IMR-90 (cell line): ENCODE results near the gene COQ8A.

Experiments
- CEBPB ChIP-seq: IDR thresholded peaks from 2 replicates; pipeline ENCODE4 v1.6.1; 2012; ENCODE audit warnings: low read depth, low read length, improper control_type of control experiment
- CTCF ChIP-seq: conservative IDR thresholded peaks from 2 replicates; pipeline ENCODE4 v1.5.1; 2012; ENCODE audit warnings: mild to moderate bottlenecking, low read depth, low read length, improper control_type of control experiment
- MAFK ChIP-seq: IDR thresholded peaks from 2 replicates; pipeline ENCODE4 v1.6.1; 2012; ENCODE audit warnings: low read depth, low read length, improper control_type of control experiment
- MXI1 ChIP-seq: IDR thresholded peaks from 2 replicates; pipeline ENCODE4 v1.6.1; 2012; ENCODE audit warnings: low read depth, mild to moderate bottlenecking, low read length, moderate library complexity, borderline replicate concordance
- POLR2A ChIP-seq: IDR thresholded peaks from 2 replicates; pipeline ENCODE4 v1.6.1; 2012; ENCODE audit warnings: mild to moderate bottlenecking, low read depth, low read length
- RAD21 ChIP-seq: IDR thresholded peaks from 2 replicates; pipeline ENCODE4 v1.6.1; 2012; ENCODE audit warnings: low read length, improper control_type of control experiment
- RFX5 ChIP-seq: IDR thresholded peaks from 2 replicates; pipeline ENCODE4 v1.8.0; 2012; ENCODE audit warnings: low read depth, mild to moderate bottlenecking, low read length, moderate library complexity
- SMC3 ChIP-seq: fragments of 150-350 bp; IDR thresholded peaks from 2 replicates; pipeline ENCODE4 v1.6.1; 2016; ENCODE audit warnings: low read depth, mild to moderate bottlenecking, antibody characterized with exemption, low read length, moderate library complexity
- USF2 ChIP-seq: fragments of 150-350 bp; IDR thresholded peaks from 2 replicates; pipeline ENCODE4 v1.6.1; 2017; ENCODE audit warnings: mild to moderate bottlenecking, antibody characterized with exemption, low read length, low read depth

DNA sequence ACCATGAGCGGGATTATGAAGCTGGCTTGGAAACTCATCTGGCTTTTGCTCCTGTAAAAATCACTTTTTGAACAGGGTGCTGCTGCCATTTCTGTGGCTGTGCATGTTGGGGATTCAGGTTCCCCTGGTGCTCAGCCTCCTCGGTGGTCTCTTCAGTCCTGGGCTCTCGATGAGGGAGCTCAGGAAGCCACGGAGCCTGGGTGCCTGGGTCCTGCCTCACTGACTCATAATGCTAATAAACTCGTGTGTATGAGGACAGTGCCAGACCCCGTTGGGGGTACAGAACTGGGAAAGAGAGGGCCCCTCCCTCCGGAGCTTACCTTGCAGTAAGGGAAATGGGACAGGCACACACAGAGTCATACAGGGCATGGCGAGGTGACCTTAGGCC is 5.8 kb downstream of the COQ8A start:
- TF ChIP-seq POLR2A = no peak
- TF ChIP-seq RAD21 = no peak
- no peak for TF ChIP-seq CTCF
- no peak for TF ChIP-seq CEBPB
- no peak for TF ChIP-seq MXI1
- TF ChIP-seq RFX5 = no peak
- TF ChIP-seq USF2 = no peak
- TF ChIP-seq SMC3 = no peak
- TF ChIP-seq MAFK = no peak
